H9 (cell line): ENCODE data around the gene ELL3. TPM values are rescaled to one million over a fixed set of nuclear protein-coding genes. Genes with fewer than 3 reads are reported as not detected.

Source experiments
- DNase-seq: peaks from one replicate; pipeline ENCODE4 v3.0.0-alpha.2; 2017
- H2AFZ ChIP-seq: one replicate; pipeline ENCODE4 v1.6.1; 2013; ENCODE audit warnings: mild to moderate bottlenecking, low read length, control low read depth, moderate library complexity
- H2AK5ac ChIP-seq: 2 replicates; pipeline ENCODE4 v1.6.1; 2013; ENCODE audit warnings: low read length, control low read depth, mixed read lengths; ENCODE audit not compliant: insufficient read length
- H2BK120ac ChIP-seq: one replicate; pipeline ENCODE4 v1.6.1; 2013; ENCODE audit warnings: low read depth, mild to moderate bottlenecking, low read length, control low read depth, inconsistent platforms; ENCODE audit not compliant: poor library complexity, severe bottlenecking
- H2BK12ac ChIP-seq: 2 replicates; pipeline ENCODE4 v1.6.1; 2013; ENCODE audit warnings: low read length, control low read depth, mixed read lengths, low read depth; ENCODE audit not compliant: insufficient read length
- H2BK15ac ChIP-seq: 2 replicates; pipeline ENCODE4 v1.6.1; 2013; ENCODE audit warnings: low read depth, low read length, control low read depth
- H2BK20ac ChIP-seq: one replicate; pipeline ENCODE4 v1.6.1; 2013; ENCODE audit warnings: low read depth, mild to moderate bottlenecking, low read length, control low read depth, inconsistent platforms; ENCODE audit not compliant: poor library complexity, severe bottlenecking
- H2BK5ac ChIP-seq: 2 replicates; pipeline ENCODE4 v1.6.1; 2013; ENCODE audit warnings: low read length, control low read depth, mixed read lengths; ENCODE audit not compliant: insufficient read length
- H3K14ac ChIP-seq: 2 replicates; pipeline ENCODE4 v1.6.1; 2013; ENCODE audit warnings: low read length, control low read depth; ENCODE audit not compliant: insufficient read depth
- H3K18ac ChIP-seq: 2 replicates; pipeline ENCODE4 v1.6.1; 2013; ENCODE audit warnings: low read depth, mild to moderate bottlenecking, mixed read lengths, low read length, control low read depth; ENCODE audit not compliant: insufficient read length
- H3K23ac ChIP-seq: 2 replicates; pipeline ENCODE4 v1.6.1; 2013; ENCODE audit warnings: low read length, control low read depth, mixed read lengths, low read depth; ENCODE audit not compliant: insufficient read length
- H3K23me2 ChIP-seq: 2 replicates; pipeline ENCODE4 v1.6.1; 2013; ENCODE audit warnings: low read depth, mild to moderate bottlenecking, mixed read lengths, low read length, control low read depth; ENCODE audit not compliant: insufficient read length, poor library complexity, severe bottlenecking
- H3K27ac ChIP-seq: 2 replicates; pipeline ENCODE4 v1.5.1; 2013; ENCODE audit warnings: low read length, control low read depth, mixed read lengths, low read depth; ENCODE audit not compliant: insufficient read length
- H3K27me3 ChIP-seq: 2 replicates; pipeline ENCODE4 v1.6.1; 2013; ENCODE audit warnings: low read length, control low read depth, inconsistent platforms; ENCODE audit not compliant: insufficient read depth
- H3K4ac ChIP-seq: 2 replicates; pipeline ENCODE4 v1.6.1; 2013; ENCODE audit warnings: low read depth, mild to moderate bottlenecking, control low read depth, inconsistent platforms, low read length, moderate library complexity
- H3K4me1 ChIP-seq: 2 replicates; pipeline ENCODE4 v1.6.1; 2013; ENCODE audit warnings: low read length, control low read depth, inconsistent platforms; ENCODE audit not compliant: insufficient read depth
- H3K4me2 ChIP-seq: 2 replicates; pipeline ENCODE4 v1.6.1; 2013; ENCODE audit warnings: low read length, control low read depth, mixed read lengths; ENCODE audit not compliant: insufficient read length, insufficient read depth
- H3K56ac ChIP-seq: 2 replicates; pipeline ENCODE4 v1.6.1; 2013; ENCODE audit warnings: low read depth, mild to moderate bottlenecking, mixed read lengths, low read length, control low read depth; ENCODE audit not compliant: insufficient read length
- H3K79me1 ChIP-seq: 2 replicates; pipeline ENCODE4 v1.6.1; 2013; ENCODE audit warnings: low read depth, mild to moderate bottlenecking, moderate library complexity, low read length, control low read depth, inconsistent platforms; ENCODE audit not compliant: insufficient read depth, poor library complexity, severe bottlenecking
- H3K79me2 ChIP-seq: 2 replicates; pipeline ENCODE4 v1.6.1; 2013; ENCODE audit warnings: low read length, control low read depth, inconsistent platforms; ENCODE audit not compliant: insufficient read depth
- H3K9ac ChIP-seq: 2 replicates; pipeline ENCODE4 v1.6.1; 2013; ENCODE audit warnings: low read length, control low read depth, mixed read lengths; ENCODE audit not compliant: insufficient read length; ENCODE audit errors: extremely low read depth
- H3K9me3 ChIP-seq: one replicate; pipeline ENCODE4 v1.6.1; 2013; ENCODE audit warnings: low read depth, low read length, inconsistent platforms; ENCODE audit not compliant: control insufficient read depth
- H3T11ph ChIP-seq: one replicate; pipeline ENCODE4 v1.6.1; 2013; ENCODE audit warnings: mild to moderate bottlenecking, low read length, control low read depth, inconsistent platforms
- H4K20me1 ChIP-seq: one replicate; pipeline ENCODE4 v1.6.1; 2013; ENCODE audit not compliant: control insufficient read depth, insufficient read length, insufficient read depth
- H4K5ac ChIP-seq: 2 replicates; pipeline ENCODE4 v1.6.1; 2013; ENCODE audit warnings: low read depth, mild to moderate bottlenecking, mixed read lengths, low read length, control low read depth; ENCODE audit not compliant: insufficient read length
- H4K8ac ChIP-seq: replicated peaks from 2 replicates; pipeline ENCODE4 v1.6.1; 2013; ENCODE audit warnings: low read length, control low read depth, mixed read lengths, low read depth; ENCODE audit not compliant: insufficient read length
- H4K91ac ChIP-seq: 2 replicates; pipeline ENCODE4 v1.6.1; 2013; ENCODE audit warnings: low read depth, mild to moderate bottlenecking, moderate library complexity, mixed read lengths, low read length, control low read depth; ENCODE audit not compliant: insufficient read length
- H3K27ac Mint-ChIP-seq, 3 experiments: 2 replicates in 2 of 3; 3 replicates in 1 of 3; pipeline ENCODE4 v1.8.0; 2020 to 2021; ENCODE audit warnings: mixed read lengths in 3 of 3, mild to moderate bottlenecking in 1 of 3, moderate library complexity in 1 of 3
- H3K27me3 Mint-ChIP-seq: 2 replicates; pipeline ENCODE4 v1.8.0; 2021; ENCODE audit warnings: low read depth, mild to moderate bottlenecking, moderate library complexity, mixed read lengths
- H3K36me3 Mint-ChIP-seq, 3 experiments: 2 replicates in 2 of 3; 3 replicates in 1 of 3; pipeline ENCODE4 v1.8.0; 2020 to 2021; ENCODE audit warnings: low read depth in 3 of 3, mixed read lengths in 3 of 3; ENCODE audit not compliant: insufficient read depth in 1 of 3
- H3K4me1 Mint-ChIP-seq, 2 experiments: 2 replicates each; pipeline ENCODE4 v1.8.0; 2020; ENCODE audit warnings: mixed read lengths in 2 of 2
- H3K4me3 Mint-ChIP-seq, 2 experiments: 2 replicates in 1 of 2; 3 replicates in 1 of 2; pipeline ENCODE4 v1.8.0; 2020 to 2021; ENCODE audit warnings: mild to moderate bottlenecking in 2 of 2, mixed read lengths in 2 of 2, moderate library complexity in 1 of 2
- H3K9me3 Mint-ChIP-seq, 2 experiments: 2 replicates in 1 of 2; 3 replicates in 1 of 2; pipeline ENCODE4 v1.8.0; 2020; ENCODE audit warnings: mild to moderate bottlenecking in 2 of 2, mixed read lengths in 2 of 2, moderate library complexity in 1 of 2
- WGBS: extraction: QIAGEN DNeasy Blood & Tissue Kit; methylation state at CpG from one replicate; pipeline ENCODE4 v1.1.7; 2013; ENCODE audit warnings: missing lambda C conversion rate, low lambda C conversion rate, mixed read lengths; ENCODE audit not compliant: insufficient read length; ENCODE audit errors: extremely low coverage; 5-methylcytosine and 5-hydroxymethylcytosine counted together
- total RNA-seq: library from RNA; stranded (reverse); gene quantifications from 2 replicates; pipeline ENCODE4 v1.2.1, GENCODE V29; 2021
- TF ChIP-seq, protein P1 (sequence below): fragments of 200-600 bp; sonication (generic); conservative IDR thresholded peaks from 3 replicates; pipeline ENCODE4 v1.8.0; 2021; ENCODE audit warnings: antibody characterized with exemption, mild to moderate bottlenecking

Gene ELL3
- total RNA-seq, 1 experiment from 2014 or later: 6.4 TPM

DNA sequence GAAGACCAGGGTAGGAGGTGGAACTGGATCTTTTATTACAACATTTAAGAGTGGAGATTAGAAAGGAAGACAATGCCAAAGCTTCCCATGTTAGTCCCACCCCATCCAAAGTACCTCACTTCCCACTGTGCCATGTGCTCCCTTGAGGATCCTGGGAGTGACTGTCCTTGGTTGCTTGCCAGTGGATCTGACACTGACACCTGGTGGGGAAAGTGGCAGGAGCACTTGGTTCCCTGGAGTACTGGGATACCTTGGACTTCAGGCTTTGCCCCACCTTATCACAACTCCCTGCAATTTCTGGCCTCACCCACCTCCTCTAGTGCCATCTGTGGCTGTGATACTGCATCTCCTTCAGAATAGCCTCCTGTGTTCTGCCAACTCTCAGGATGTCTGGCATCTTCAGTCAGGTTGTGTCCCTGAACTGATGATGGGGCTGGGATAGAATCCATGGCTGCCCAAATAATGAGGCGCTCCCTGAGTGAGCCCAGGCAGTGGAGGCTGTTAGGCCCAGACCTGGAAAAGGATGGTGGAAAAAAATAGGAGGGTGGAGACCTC is 1.3 kb downstream of the ELL3 start:
- H3K27me3 Mint-ChIP-seq: no peaks in the 10 kb centered on the region; the same call in 1 of the 2 replicates
- no peak overlapping the region for H3T11ph ChIP-seq
- H4K5ac ChIP-seq: no peak overlapping the region
- no CpG with 5 or more reads among the region's 1 CpG for WGBS
- H3K27ac ChIP-seq: no peak overlapping the region
- peak overlapping the region; percentile 98 for H3K4me2 ChIP-seq
- no peaks in the 10 kb centered on the region for H3K9me3 ChIP-seq
- no peaks in the 10 kb centered on the region for H3K27me3 ChIP-seq
- peak overlapping the region; percentile 82 to 92 for H3K4me3 Mint-ChIP-seq
- H3K56ac ChIP-seq: no peak overlapping the region
- H2BK12ac ChIP-seq: no peak overlapping the region
- no peaks in the 10 kb centered on the region for H3K79me2 ChIP-seq
- H3K27ac Mint-ChIP-seq: no peak overlapping the region; a peak in 2 of 7 replicates
- no peak overlapping the region for H2BK5ac ChIP-seq
- no peak overlapping the region for H2BK120ac ChIP-seq
- no peak overlapping the region for H2BK15ac ChIP-seq
- H4K20me1 ChIP-seq: no peaks in the 10 kb centered on the region
- H3K23me2 ChIP-seq: peaks cover 13% of the 10 kb centered on the region
- H3K23ac ChIP-seq: no peak overlapping the region
- H2BK20ac ChIP-seq: no peak overlapping the region
- H3K79me1 ChIP-seq: no peaks in the 10 kb centered on the region
- H3K36me3 Mint-ChIP-seq: peaks cover 20 to 43% (median 29%) of the 10 kb centered on the region in 3 experiments; a peak in 6 of 7 replicates
- no peak overlapping the region for H3K18ac ChIP-seq
- no peak overlapping the region for H4K8ac ChIP-seq
- H3K4me1 Mint-ChIP-seq: peaks cover 12 to 13% of the 10 kb centered on the region in 2 experiments
- H3K9ac ChIP-seq: no peak overlapping the region
- H3K4ac ChIP-seq: no peak overlapping the region
- H2AFZ ChIP-seq: no peak overlapping the region
- TF ChIP-seq, protein P1, sequence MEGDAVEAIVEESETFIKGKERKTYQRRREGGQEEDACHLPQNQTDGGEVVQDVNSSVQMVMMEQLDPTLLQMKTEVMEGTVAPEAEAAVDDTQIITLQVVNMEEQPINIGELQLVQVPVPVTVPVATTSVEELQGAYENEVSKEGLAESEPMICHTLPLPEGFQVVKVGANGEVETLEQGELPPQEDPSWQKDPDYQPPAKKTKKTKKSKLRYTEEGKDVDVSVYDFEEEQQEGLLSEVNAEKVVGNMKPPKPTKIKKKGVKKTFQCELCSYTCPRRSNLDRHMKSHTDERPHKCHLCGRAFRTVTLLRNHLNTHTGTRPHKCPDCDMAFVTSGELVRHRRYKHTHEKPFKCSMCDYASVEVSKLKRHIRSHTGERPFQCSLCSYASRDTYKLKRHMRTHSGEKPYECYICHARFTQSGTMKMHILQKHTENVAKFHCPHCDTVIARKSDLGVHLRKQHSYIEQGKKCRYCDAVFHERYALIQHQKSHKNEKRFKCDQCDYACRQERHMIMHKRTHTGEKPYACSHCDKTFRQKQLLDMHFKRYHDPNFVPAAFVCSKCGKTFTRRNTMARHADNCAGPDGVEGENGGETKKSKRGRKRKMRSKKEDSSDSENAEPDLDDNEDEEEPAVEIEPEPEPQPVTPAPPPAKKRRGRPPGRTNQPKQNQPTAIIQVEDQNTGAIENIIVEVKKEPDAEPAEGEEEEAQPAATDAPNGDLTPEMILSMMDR: peak; percentile 63
- no peaks in the 10 kb centered on the region; the same call in 1 of the 2 replicates for H3K4me1 ChIP-seq
- H3K14ac ChIP-seq: no peak overlapping the region
- DNase-seq: peak; percentile 76
- no peak overlapping the region for H4K91ac ChIP-seq
- H3K9me3 Mint-ChIP-seq: no peaks in the 10 kb centered on the region; a peak in 1 of 5 replicates
- no peak overlapping the region for H2AK5ac ChIP-seq
